ENCODE measurements around the gene BPIFB3.

GRCh38 chr20:33010133-33010504, 43.6 kb upstream of the BPIFB3 start:
- TF ChIP-seq CTCF (IDR thresholded peaks at IDR 0.05), result no peak
- TF ChIP-seq SIN3A (IDR thresholded peaks at IDR 0.05; ENCODE audit: borderline replicate concordance, insufficient read depth, low read depth, low read length), result no peak
- no peak for TF ChIP-seq POLR2AphosphoS5 (IDR thresholded peaks at IDR 0.05; ENCODE audit: low read depth, low read length)

Data from Panc1 (cell line).